ENCODE results near the gene RNF150. TPM values are rescaled to one million over a fixed set of nuclear protein-coding genes. Genes with fewer than 3 reads are reported as not detected.

The RNF150 gene
- total RNA-seq, result 10 to 100 TPM in 1 of 4 donors, 1 to 10 TPM in 3; 1.6 to 21.2 (median 4.9) TPM

GRCh38 chr4:141133146-141133998 lies at the start of gene RNF150:
TSS of gene RNF150 (minus strand) at chr4:141133469.
- peak; percentile 77 to 80 for ATAC-seq
- peak; percentile 47 to 70 for DNase-seq
- in situ Hi-C loops (cut with MboI; ENCODE audit: low sequenced_read_pairs in 4 of 4), result loop anchor here in 2 of 4 donors (5.0 to 25.0 kb wide), 3 partner anchors 269 to 596 kb away; no protein-coding TSS in a partner anchor
- peak within 1 kb of the TSS; percentile 69 to 81 (median 74) for H3K27ac ChIP-seq
- H3K36me3 ChIP-seq, result no peaks in the 10 kb centered on the region
- peak within 1 kb of the TSS; percentile 72 to 94 (median 84) for H3K4me3 ChIP-seq
- intact Hi-C loops (cut with DNase I; ENCODE audit: low total_unique reads), result loop anchor here (1.0 to 5.0 kb wide), 5 partner anchors 201 to 826 kb away; partner anchors contain the start of gene ELMOD2
- H3K4me1 ChIP-seq, result peaks cover 21 to 27% of the 10 kb centered on the region in 2 donors
- H3K27me3 ChIP-seq, result no peaks in the 10 kb centered on the region
- peak; percentile 34 to 40 for TF ChIP-seq POLR2A (IDR thresholded peaks at IDR 0.05)
- peak; percentile 68 to 78 (median 71) for TF ChIP-seq CTCF (IDR thresholded peaks at IDR 0.05 in 4 of 5, conservative IDR thresholded peaks at IDR 0.05 in 1 of 5)
- H3K9me3 ChIP-seq, result no peaks in the 10 kb centered on the region

- ATAC-seq (no peak), DNase-seq (no peak)
- Histone ChIP-seq H3K27me3 (no peaks in the 10 kb centered on the region), H3K27ac (no peak overlapping the region), H3K36me3 (no peaks in the 10 kb centered on the region), H3K4me3 (no peak overlapping the region), H3K9me3 (no peaks in the 10 kb centered on the region), H3K4me1 (no peaks in the 10 kb centered on the region)
- in situ Hi-C loops (cut with MboI; ENCODE audit: low sequenced_read_pairs in 4 of 4) (no loop called here), intact Hi-C loops (cut with DNase I; ENCODE audit: low total_unique reads) (no loop called here)
- TF ChIP-seq CTCF (IDR thresholded peaks at IDR 0.05 in 4 of 5, conservative IDR thresholded peaks at IDR 0.05 in 1 of 5), result no peak
- TF ChIP-seq POLR2A (IDR thresholded peaks at IDR 0.05), result no peak
Measured at GRCh38 chr4:141180991-141181761, 47.9 kb upstream of the RNF150 start.

- Histone ChIP-seq H3K36me3 (no peaks in the 10 kb centered on the region), H3K4me1 (no peaks in the 10 kb centered on the region), H3K27me3 (no peaks in the 10 kb centered on the region), H3K4me3 (no peak overlapping the region), H3K27ac (no peak overlapping the region), H3K9me3 (no peaks in the 10 kb centered on the region)
- DNase-seq (no peak), ATAC-seq (no peak)
- TF ChIP-seq POLR2A (IDR thresholded peaks at IDR 0.05), result no peak
- no peak for TF ChIP-seq CTCF (IDR thresholded peaks at IDR 0.05 in 4 of 5, conservative IDR thresholded peaks at IDR 0.05 in 1 of 5)
- in situ Hi-C loops (cut with MboI; ENCODE audit: low sequenced_read_pairs in 4 of 4), result no loop called here
- intact Hi-C loops (cut with DNase I; ENCODE audit: low total_unique reads), result no loop called here
Measured at GRCh38 chr4:141179474-141180373, 46.5 kb upstream of the RNF150 start.

- in situ Hi-C loops (cut with MboI; ENCODE audit: low sequenced_read_pairs in 4 of 4), result no loop called here
- no peak for TF ChIP-seq POLR2A (IDR thresholded peaks at IDR 0.05)
- no peak for TF ChIP-seq CTCF (IDR thresholded peaks at IDR 0.05 in 4 of 5, conservative IDR thresholded peaks at IDR 0.05 in 1 of 5)
- H3K4me3 ChIP-seq, result no peak overlapping the region
Measured at GRCh38 chr4:141177171-141177570, 43.9 kb upstream of the RNF150 start.

More at GRCh38 chr4:141177171-141177570, 43.9 kb upstream of the RNF150 start:
- no peaks in the 10 kb centered on the region for H3K4me1 ChIP-seq
- no peaks in the 10 kb centered on the region for H3K36me3 ChIP-seq
- no peak for ATAC-seq
- no peaks in the 10 kb centered on the region for H3K9me3 ChIP-seq
- intact Hi-C loops (cut with DNase I; ENCODE audit: low total_unique reads), result no loop called here
- no peak for DNase-seq
- no peak overlapping the region for H3K27ac ChIP-seq
- H3K27me3 ChIP-seq, result no peaks in the 10 kb centered on the region
